D721Med (cell line): Measurements from ENCODE around the gene LRCOL1.

Source experiments
- DNase-seq: peaks from one replicate; pipeline ENCODE4 v3.0.0; 2011; ENCODE audit warnings: low spot score; ENCODE audit not compliant: insufficient read length
- FAIRE-seq: peaks from 2 replicates; lab custom pipeline; 2011; peaks lifted over from hg19 to GRCh38; lab: Jason Lieb, UNC
- TF ChIP-seq, protein P1 (sequence below): IDR thresholded peaks from 2 replicates; pipeline ENCODE4 v1.5.1; 2012; ENCODE audit warnings: mild to moderate bottlenecking, control low read depth; ENCODE audit not compliant: insufficient read depth; ENCODE audit errors: missing control alignments

The LRCOL1 gene

DNA sequence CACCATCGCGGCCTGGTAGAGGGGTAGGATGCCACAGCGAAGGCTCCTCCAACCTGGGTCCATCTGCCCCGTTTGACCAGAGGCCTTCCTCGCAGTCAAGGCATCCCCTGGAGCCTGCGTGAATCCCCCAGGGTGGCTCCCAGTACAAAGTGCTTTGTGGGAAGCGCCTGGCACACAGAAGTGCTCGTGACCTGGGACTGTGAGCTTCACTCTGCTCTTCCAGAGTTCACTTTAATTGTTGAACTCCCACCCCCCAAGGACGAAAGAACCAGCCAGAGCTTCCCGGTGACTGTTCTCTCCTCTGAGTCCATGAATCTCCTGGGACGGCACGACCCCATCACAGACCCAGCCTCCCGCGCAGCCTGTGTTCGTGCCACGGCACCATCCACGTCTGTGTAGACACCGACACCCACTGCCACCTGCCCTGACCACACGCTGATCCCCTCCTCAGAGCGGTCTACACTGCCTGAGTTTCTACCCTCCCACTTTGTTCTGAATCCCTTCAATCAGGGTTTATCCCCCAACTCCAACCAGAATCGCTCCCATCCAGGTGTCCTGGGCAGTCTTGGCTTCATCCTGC is 24.1 kb upstream of the LRCOL1 start:
- DNase-seq = no peak
- TF ChIP-seq, protein P1, sequence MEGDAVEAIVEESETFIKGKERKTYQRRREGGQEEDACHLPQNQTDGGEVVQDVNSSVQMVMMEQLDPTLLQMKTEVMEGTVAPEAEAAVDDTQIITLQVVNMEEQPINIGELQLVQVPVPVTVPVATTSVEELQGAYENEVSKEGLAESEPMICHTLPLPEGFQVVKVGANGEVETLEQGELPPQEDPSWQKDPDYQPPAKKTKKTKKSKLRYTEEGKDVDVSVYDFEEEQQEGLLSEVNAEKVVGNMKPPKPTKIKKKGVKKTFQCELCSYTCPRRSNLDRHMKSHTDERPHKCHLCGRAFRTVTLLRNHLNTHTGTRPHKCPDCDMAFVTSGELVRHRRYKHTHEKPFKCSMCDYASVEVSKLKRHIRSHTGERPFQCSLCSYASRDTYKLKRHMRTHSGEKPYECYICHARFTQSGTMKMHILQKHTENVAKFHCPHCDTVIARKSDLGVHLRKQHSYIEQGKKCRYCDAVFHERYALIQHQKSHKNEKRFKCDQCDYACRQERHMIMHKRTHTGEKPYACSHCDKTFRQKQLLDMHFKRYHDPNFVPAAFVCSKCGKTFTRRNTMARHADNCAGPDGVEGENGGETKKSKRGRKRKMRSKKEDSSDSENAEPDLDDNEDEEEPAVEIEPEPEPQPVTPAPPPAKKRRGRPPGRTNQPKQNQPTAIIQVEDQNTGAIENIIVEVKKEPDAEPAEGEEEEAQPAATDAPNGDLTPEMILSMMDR = no peak
- no peak for FAIRE-seq

DNA sequence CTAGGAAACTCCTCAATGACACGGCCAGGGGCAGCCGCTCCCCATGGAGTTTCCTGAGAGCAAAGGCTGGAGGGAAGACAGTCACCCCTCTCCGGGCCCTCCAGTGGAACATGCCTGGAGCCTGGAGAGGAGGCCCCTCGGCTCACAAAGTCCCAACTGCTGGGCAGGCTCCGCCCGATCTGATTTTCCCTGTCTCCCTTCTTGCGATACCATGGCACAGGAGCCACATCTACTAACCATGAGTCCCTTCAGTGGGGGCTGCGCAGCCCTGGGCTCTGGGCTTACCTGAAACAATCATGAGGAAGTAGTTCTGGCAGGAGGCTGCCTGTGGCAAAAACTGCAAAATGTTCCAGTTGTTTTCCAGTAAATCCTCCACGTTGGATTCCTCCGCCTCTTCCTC is 23.5 kb upstream of the LRCOL1 start:
- TF ChIP-seq, protein P1 = no peak
- no peak for DNase-seq
- no peak for FAIRE-seq

DNA sequence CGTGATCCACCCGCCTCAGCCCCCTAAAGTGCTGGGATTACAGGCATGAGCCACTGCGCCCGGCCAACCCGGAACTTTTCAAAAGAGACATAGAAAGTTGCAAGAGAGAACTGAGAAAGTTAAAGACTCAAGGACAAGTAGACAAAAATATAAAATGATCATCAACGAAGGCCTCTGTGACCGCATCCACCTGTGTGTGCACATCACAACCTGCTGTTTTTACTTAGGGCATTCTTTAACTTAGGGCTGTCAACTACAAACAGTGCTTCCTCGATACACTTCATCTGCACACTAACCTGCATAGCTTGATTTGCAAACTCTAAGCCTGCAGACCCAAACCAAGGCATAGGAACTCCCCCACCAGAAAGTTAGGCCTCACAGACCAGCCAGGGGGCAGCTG is 23.0 kb upstream of the LRCOL1 start:
- FAIRE-seq (no peak), DNase-seq (no peak)
- TF ChIP-seq, protein P1 = no peak

DNA sequence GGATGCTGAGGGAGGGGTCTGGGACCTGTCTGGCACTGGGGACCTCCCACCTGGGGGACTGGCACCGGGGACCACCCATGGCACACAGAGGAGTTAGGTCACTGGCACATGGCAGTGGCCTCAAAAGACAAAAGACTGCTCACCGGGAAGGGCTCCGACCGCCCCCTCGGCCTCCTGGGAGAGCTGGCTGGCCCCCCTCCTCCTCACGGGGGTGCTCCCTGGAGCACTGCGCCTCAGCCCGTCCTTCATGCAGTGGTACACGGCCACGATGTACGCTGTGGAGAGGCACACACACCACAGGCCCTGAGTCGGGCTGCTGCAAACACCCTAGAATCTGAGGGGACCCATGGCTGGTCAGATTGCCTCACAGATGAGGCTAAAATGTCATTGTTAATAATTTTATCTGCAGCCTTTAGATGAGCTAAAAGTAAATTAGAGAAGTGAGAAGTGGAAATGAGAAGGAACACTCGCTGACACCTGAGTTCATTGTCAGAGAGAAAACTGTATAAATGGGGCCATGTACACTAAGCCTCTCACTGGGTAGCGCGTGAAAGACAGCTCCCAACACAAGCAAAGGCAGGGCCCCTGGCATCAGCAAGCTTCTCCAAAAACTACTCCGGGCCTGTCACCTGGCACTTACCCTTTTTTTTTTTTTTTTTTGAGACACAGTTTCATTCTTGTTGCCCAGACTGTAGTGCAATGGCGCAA is 22.3 kb upstream of the LRCOL1 start:
- DNase-seq (no peak), FAIRE-seq (no peak)
- TF ChIP-seq, protein P1 = no peak

DNA sequence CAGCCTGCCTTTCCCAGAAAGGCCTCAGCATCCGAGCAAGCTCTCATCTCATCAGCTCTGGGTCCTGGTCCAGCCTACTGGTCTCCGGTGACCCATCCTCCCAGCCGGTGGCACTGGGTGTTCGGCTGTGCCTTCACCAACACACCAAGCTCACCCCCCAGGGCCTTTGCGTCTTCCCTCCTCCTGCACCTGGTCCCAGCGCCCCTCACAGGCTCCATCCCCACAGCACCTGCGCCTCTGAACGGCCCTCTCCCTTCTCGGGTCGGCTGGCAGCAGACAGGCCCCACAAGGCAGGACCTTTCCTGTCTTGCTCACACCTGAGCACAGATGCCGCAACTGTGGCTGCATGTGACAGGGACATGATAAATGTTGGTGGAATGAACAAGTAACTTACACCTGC is 21.3 kb upstream of the LRCOL1 start:
- TF ChIP-seq, protein P1 = no peak
- FAIRE-seq = no peak

DNA sequence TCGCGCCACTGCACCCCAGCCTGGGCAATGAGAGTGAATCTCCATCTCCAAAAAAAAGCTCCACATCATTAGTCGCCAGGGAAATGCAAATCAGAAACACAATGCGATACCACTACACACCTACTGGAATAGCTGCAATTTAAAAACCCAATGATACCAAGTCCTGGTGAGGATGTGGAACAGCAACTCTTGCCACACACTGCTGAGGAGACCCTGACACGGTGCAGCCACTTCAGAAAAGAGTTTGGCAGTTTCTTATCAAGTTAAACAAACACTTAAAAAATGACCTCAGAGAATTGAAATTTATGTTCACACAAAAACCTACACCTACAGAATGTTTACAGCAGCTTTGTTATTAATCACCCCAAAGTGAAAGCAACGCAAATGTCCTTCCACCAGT is 20.3 kb upstream of the LRCOL1 start:
- no peak for FAIRE-seq
- TF ChIP-seq, protein P1 = no peak
- no peak for DNase-seq

More for the DNA sequence above, 21.3 kb upstream of the LRCOL1 start:
- DNase-seq = no peak

DNA sequence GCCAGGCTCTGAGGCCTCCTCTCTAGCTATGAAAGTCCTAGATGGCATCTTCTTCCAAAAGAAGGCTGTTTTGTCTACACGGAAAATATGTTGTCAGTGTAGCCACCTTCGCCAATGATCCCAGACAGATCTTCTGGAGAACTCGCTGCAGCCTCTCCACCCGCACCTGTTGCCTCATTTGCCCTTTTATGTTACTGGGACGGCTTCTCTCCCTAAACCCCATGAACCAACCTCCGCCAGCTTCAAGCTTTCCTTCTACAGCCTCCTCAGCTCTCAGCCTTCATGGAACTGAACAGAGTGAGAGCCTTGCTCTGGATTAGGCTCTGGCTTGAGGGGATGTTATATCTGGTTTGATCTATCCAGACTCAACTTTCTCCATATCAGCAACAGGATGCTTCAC is 18.9 kb upstream of the LRCOL1 start:
- DNase-seq (no peak), FAIRE-seq (no peak)
- TF ChIP-seq, protein P1 = no peak
